Subcutaneous adipose tissue (tissue), 4 donors: Measurements from ENCODE around the gene CALM3. TPM values are rescaled to one million over a fixed set of nuclear protein-coding genes. Genes with fewer than 3 reads are reported as not detected.

Experiments used
- total RNA-seq, 4 donors: library from RNA; depleted of rRNA; stranded (reverse); fragments of >200 nt; gene quantifications; one replicate each; pipeline ENCODE4 v1.1.0, GENCODE V29; 2016
- TF ChIP-seq, protein P1 (sequence below): fragments of 450-650 bp; IDR thresholded peaks from one replicate; pipeline ENCODE4 v1.5.1; 2016; ENCODE audit warnings: low read depth, mild to moderate bottlenecking, control low read depth, antibody characterized with exemption, moderate library complexity

Gene CALM3
- total RNA-seq = 100 to 1,000 TPM in 3 of 4 donors, 10 to 100 TPM in 1; 62.3 to 256 (median 132) TPM

DNA sequence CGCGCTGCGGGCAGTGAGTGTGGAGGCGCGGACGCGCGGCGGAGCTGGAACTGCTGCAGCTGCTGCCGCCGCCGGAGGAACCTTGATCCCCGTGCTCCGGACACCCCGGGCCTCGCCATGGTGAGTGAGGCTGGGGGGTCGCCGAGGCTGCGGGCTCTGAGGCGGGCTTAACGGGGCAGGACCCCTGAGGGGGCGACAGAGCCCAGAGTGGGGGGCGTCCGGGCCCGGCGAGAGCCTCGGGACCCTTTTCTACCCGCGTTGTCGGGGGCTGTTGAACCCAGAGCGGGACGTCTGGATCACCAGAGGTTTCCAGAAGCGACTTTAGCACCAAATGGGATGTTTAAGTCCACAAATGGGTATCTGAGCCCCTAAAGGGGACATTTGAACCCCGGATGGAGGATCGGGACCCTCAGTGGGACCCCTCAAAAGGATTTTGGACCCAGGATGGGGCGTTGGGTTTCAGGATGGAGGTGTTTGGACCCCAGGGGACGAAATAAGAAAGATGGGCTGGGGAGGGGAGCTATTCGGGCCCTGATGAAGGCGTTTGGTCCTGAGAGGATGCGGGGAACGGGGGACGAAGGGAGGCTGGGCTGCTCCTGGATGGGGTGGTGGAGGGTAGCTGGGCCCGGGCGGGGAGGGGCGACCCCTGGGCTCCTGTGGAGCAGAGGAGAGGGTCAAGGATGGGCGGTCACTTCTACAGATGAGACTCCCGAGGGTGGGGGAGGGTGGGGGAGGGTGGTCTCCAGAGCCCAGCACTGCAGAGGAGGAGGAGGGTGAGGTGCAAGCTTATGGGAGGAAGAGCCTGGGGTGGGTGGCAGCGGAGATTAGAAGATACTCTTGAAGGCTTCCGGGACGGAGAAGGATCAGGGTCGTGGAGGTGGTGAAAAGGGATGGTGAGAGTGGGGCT is at the start of gene CALM3:
CALM3 (plus strand) TSS at position 13 of the 907 bp plus-strand sequence; CDS start at position 118, 105 bp downstream.
- TF ChIP-seq, protein P1, sequence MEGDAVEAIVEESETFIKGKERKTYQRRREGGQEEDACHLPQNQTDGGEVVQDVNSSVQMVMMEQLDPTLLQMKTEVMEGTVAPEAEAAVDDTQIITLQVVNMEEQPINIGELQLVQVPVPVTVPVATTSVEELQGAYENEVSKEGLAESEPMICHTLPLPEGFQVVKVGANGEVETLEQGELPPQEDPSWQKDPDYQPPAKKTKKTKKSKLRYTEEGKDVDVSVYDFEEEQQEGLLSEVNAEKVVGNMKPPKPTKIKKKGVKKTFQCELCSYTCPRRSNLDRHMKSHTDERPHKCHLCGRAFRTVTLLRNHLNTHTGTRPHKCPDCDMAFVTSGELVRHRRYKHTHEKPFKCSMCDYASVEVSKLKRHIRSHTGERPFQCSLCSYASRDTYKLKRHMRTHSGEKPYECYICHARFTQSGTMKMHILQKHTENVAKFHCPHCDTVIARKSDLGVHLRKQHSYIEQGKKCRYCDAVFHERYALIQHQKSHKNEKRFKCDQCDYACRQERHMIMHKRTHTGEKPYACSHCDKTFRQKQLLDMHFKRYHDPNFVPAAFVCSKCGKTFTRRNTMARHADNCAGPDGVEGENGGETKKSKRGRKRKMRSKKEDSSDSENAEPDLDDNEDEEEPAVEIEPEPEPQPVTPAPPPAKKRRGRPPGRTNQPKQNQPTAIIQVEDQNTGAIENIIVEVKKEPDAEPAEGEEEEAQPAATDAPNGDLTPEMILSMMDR = no peak

DNA sequence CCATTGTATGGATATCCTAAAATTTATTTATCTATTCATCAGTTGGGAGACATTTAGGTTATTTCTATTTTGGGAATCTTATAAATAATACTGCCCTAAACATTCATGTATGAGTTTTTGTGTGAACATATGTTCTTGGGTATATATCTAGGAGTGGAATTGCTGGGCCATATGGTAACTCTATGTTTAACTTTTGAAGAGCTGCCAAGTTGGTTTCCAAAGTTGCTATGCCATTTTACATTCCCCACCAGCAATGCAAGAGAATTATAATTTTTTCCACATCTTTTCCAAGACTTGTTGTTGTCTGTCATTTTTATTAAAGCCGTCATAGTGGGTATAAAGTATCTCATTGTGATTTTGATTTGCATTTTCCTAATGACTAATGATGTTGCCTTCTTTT is 48.2 kb upstream of the CALM3 start:
- TF ChIP-seq, protein P1 = no peak

DNA sequence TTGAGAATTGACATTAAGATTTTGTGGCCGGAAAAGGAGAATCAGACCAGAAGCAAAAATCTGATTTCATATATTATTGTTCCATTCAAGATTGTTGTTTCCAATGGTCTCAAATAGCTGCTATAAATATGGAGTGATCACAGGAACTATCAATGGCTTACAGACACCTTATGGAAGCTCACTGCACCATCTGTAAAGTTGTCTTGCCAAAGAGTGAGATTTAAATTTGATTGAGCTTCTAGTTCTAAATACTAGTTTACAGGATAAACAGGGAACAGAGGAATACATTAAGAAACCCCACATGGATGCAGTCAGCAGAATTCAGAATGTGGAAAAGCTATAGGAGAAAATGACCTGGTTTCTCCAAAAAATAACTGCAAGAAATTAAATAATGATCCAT is 47.0 kb upstream of the CALM3 start:
- TF ChIP-seq, protein P1 = no peak

DNA sequence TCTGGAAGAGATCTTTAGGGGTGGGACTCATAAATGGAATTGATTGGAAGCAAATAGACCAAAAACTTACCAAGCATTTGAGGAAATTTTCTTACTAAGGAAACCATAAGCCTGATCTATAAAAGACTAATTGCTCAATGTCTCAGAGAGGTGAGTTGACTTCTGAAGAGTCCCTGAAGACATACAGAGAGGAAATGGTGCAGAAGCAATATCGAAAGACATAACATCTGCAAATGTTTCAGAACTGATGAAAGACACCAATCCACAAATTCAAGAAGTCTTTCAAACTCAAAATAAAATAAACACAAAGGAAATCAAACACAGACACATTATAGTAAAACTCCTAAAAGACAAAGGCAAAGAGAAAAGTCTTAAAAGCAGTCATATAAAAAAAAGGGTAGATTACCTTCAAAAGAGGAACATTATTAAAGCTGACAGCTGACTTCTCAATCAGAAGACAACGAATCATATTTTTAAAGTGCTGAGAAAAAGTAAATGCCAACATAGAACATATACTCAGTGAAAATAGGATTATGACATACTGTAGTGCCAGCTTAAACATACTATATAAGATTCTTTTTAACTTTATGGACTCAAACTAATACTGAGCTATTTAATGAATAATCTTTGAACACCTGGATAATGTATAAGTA is 45.4 kb upstream of the CALM3 start:
- TF ChIP-seq, protein P1 = no peak

DNA sequence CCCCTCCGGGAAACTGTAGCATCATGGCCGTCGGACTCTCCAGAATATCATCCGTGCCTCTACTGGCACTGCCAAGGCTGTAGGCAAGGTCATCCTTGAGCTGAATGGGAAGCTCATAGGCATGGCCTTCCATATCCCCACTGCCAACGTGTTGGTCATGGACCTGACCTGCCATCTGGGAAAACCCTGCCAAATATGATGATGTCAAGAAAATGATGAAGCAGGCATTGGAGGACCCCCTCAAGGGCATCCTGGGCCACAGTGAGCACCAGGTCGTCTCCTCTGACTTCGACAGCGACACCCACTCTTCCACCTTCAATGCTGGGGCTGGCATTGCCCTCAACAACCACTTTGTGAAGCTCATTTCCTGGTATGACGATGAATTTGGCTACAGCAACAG is 41.9 kb upstream of the CALM3 start:
- TF ChIP-seq, protein P1 = no peak

DNA sequence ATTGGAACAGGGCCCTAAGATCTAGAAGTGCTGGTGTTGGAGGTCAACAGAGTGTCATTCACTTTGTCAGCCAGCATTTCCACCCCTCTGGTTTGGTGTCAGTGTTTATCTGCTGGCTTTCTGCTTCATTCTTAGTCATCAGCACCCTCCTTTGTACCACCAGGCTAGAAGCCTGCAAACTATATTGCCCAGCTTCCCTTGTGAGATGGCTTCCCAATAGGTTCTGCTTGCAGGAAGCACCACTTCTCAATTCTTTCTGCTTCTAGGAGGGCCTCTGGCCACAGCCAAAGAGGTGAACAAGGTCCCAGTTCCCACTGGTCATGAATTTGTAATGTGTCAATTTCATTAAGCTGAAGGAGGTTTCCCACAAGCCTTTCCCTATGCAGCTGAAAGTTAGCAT is 36.4 kb upstream of the CALM3 start:
- TF ChIP-seq, protein P1 = no peak

DNA sequence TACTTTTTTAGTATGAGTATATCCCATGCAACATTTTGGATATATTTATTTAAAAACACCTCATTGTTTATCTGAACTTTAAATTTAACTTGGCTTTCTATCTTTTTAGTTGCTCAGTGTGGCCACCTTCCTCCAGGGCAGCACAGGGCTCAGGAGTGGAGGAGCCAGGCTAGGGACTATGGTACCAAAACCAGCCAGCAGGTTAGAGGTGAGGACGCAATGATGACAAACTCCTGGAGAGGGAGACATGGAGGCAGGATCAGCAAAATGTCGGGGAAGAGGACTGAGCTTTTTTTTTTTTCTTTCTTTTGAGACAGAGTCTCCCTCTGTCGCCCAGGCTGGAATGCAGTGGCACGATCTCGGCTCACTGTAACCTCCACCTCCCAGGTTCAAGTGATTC is 29.6 kb upstream of the CALM3 start:
- TF ChIP-seq, protein P1 = no peak
